Measurements from ENCODE around the gene MACROD2. TPM values are rescaled to one million over a fixed set of nuclear protein-coding genes. Genes with fewer than 3 reads are reported as not detected.

The MACROD2 gene
- total and polyA plus RNA-seq, 9 donors: 2.0 to 4.9 (median 3.1) TPM

- DNase-seq: no peak
- no CpG with 5 or more reads among the region's 4 CpGs for WGBS (ENCODE audit: insufficient coverage)
These were observed 1708.0 kb downstream of the MACROD2 start for GRCh38 chr20:15703171-15703911.

GRCh38 chr20:15705975-15706374, 1710.7 kb downstream of the MACROD2 start:
- DNase-seq: no peak
- no peaks in the 10 kb centered on the region for H3K9me3 ChIP-seq (replicated peaks; ENCODE audit: control insufficient read depth, low read depth, low read length)
- H3K4me1 ChIP-seq (ENCODE audit: control insufficient read depth, insufficient read depth, low read length): no peaks in the 10 kb centered on the region
- H3K27ac ChIP-seq (ENCODE audit: low read length): no peak overlapping the region
- WGBS (ENCODE audit: insufficient coverage): no CpG with 5 or more reads among the region's 3 CpGs
- H3K4me3 ChIP-seq (ENCODE audit: low read length): no peak overlapping the region
- H3K36me3 ChIP-seq (ENCODE audit: control insufficient read depth, insufficient read depth, low read length): no peaks in the 10 kb centered on the region
- H3K27me3 ChIP-seq (ENCODE audit: control insufficient read depth, insufficient read depth, low read length): no peaks in the 10 kb centered on the region

More at GRCh38 chr20:15703171-15703911, 1708.0 kb downstream of the MACROD2 start:
- Histone ChIP-seq H3K4me3 (ENCODE audit: low read length) (no peak overlapping the region), H3K27me3 (ENCODE audit: control insufficient read depth, insufficient read depth, low read length) (no peaks in the 10 kb centered on the region), H3K9me3 (replicated peaks; ENCODE audit: control insufficient read depth, low read depth, low read length) (no peaks in the 10 kb centered on the region), H3K4me1 (ENCODE audit: control insufficient read depth, insufficient read depth, low read length) (no peaks in the 10 kb centered on the region), H3K36me3 (ENCODE audit: control insufficient read depth, insufficient read depth, low read length) (no peaks in the 10 kb centered on the region), H3K27ac (ENCODE audit: low read length) (no peak overlapping the region)

GRCh38 chr20:15706719-15707118, 1711.4 kb downstream of the MACROD2 start:
- H3K27me3 ChIP-seq (ENCODE audit: control insufficient read depth, insufficient read depth, low read length): no peaks in the 10 kb centered on the region
- no peak for DNase-seq
- H3K4me1 ChIP-seq (ENCODE audit: control insufficient read depth, insufficient read depth, low read length): no peaks in the 10 kb centered on the region
- H3K4me3 ChIP-seq (ENCODE audit: low read length): no peak overlapping the region
- H3K9me3 ChIP-seq (replicated peaks; ENCODE audit: control insufficient read depth, low read depth, low read length): no peaks in the 10 kb centered on the region
- H3K36me3 ChIP-seq (ENCODE audit: control insufficient read depth, insufficient read depth, low read length): no peaks in the 10 kb centered on the region
- no peak overlapping the region for H3K27ac ChIP-seq (ENCODE audit: low read length)

- H3K9me3 ChIP-seq (replicated peaks; ENCODE audit: control insufficient read depth, low read depth, low read length): no peaks in the 10 kb centered on the region
- DNase-seq: no peak
- H3K4me1 ChIP-seq (ENCODE audit: control insufficient read depth, insufficient read depth, low read length): no peaks in the 10 kb centered on the region
- no peak overlapping the region for H3K4me3 ChIP-seq (ENCODE audit: low read length)
- no peaks in the 10 kb centered on the region for H3K27me3 ChIP-seq (ENCODE audit: control insufficient read depth, insufficient read depth, low read length)
- H3K36me3 ChIP-seq (ENCODE audit: control insufficient read depth, insufficient read depth, low read length): no peaks in the 10 kb centered on the region
- no CpG with 5 or more reads among the region's 9 CpGs for WGBS (ENCODE audit: insufficient coverage)
- H3K27ac ChIP-seq (ENCODE audit: low read length): no peak overlapping the region
These were observed 1713.8 kb downstream of the MACROD2 start for GRCh38 chr20:15708984-15709598.

GRCh38 chr20:15710636-15711035, 1715.3 kb downstream of the MACROD2 start:
- WGBS (ENCODE audit: insufficient coverage): 31% methylated on average over 3 of the region's 5 CpGs
- H3K4me1 ChIP-seq (ENCODE audit: control insufficient read depth, insufficient read depth, low read length): no peaks in the 10 kb centered on the region
- H3K9me3 ChIP-seq (replicated peaks; ENCODE audit: control insufficient read depth, low read depth, low read length): no peaks in the 10 kb centered on the region
- no peaks in the 10 kb centered on the region for H3K36me3 ChIP-seq (ENCODE audit: control insufficient read depth, insufficient read depth, low read length)
- no peak overlapping the region for H3K27ac ChIP-seq (ENCODE audit: low read length)
- DNase-seq: peak; percentile 79
- H3K27me3 ChIP-seq (ENCODE audit: control insufficient read depth, insufficient read depth, low read length): no peaks in the 10 kb centered on the region
- no peak overlapping the region for H3K4me3 ChIP-seq (ENCODE audit: low read length)

- Histone ChIP-seq H3K27me3 (ENCODE audit: control insufficient read depth, insufficient read depth, low read length) (no peaks in the 10 kb centered on the region), H3K36me3 (ENCODE audit: control insufficient read depth, insufficient read depth, low read length) (no peaks in the 10 kb centered on the region), H3K9me3 (replicated peaks; ENCODE audit: control insufficient read depth, low read depth, low read length) (no peaks in the 10 kb centered on the region), H3K4me3 (ENCODE audit: low read length) (no peak overlapping the region), H3K27ac (ENCODE audit: low read length) (no peak overlapping the region), H3K4me1 (ENCODE audit: control insufficient read depth, insufficient read depth, low read length) (no peaks in the 10 kb centered on the region)
- 32% methylated on average over 3 of the region's 7 CpGs for WGBS (ENCODE audit: insufficient coverage)
- DNase-seq: no peak
These were observed 1715.9 kb downstream of the MACROD2 start for GRCh38 chr20:15711177-15711576.

- Histone ChIP-seq H3K27me3 (ENCODE audit: control insufficient read depth, insufficient read depth, low read length) (no peaks in the 10 kb centered on the region), H3K4me3 (ENCODE audit: low read length) (no peak overlapping the region), H3K36me3 (ENCODE audit: control insufficient read depth, insufficient read depth, low read length) (no peaks in the 10 kb centered on the region), H3K9me3 (replicated peaks; ENCODE audit: control insufficient read depth, low read depth, low read length) (no peaks in the 10 kb centered on the region), H3K27ac (ENCODE audit: low read length) (no peak overlapping the region), H3K4me1 (ENCODE audit: control insufficient read depth, insufficient read depth, low read length) (no peaks in the 10 kb centered on the region)
- DNase-seq: peak; percentile 82
- WGBS (ENCODE audit: insufficient coverage): no CpG with 5 or more reads among the region's 5 CpGs
These were observed 1720.9 kb downstream of the MACROD2 start for GRCh38 chr20:15716256-15716655.

GRCh38 chr20:15726416-15726815, 1731.1 kb downstream of the MACROD2 start:
- Histone ChIP-seq H3K27me3 (ENCODE audit: control insufficient read depth, insufficient read depth, low read length) (no peaks in the 10 kb centered on the region), H3K36me3 (ENCODE audit: control insufficient read depth, insufficient read depth, low read length) (no peaks in the 10 kb centered on the region), H3K4me3 (ENCODE audit: low read length) (no peak overlapping the region), H3K27ac (ENCODE audit: low read length) (no peak overlapping the region), H3K9me3 (replicated peaks; ENCODE audit: control insufficient read depth, low read depth, low read length) (no peaks in the 10 kb centered on the region), H3K4me1 (ENCODE audit: control insufficient read depth, insufficient read depth, low read length) (no peaks in the 10 kb centered on the region)
- DNase-seq: no peak
- no CpG with 5 or more reads among the region's 1 CpG for WGBS (ENCODE audit: insufficient coverage)

GRCh38 chr20:15734052-15734451, 1738.7 kb downstream of the MACROD2 start:
- no peak for DNase-seq
- Histone ChIP-seq H3K4me1 (ENCODE audit: control insufficient read depth, insufficient read depth, low read length) (no peaks in the 10 kb centered on the region), H3K27me3 (ENCODE audit: control insufficient read depth, insufficient read depth, low read length) (no peaks in the 10 kb centered on the region), H3K4me3 (ENCODE audit: low read length) (no peak overlapping the region), H3K36me3 (ENCODE audit: control insufficient read depth, insufficient read depth, low read length) (no peaks in the 10 kb centered on the region), H3K27ac (ENCODE audit: low read length) (no peak overlapping the region), H3K9me3 (replicated peaks; ENCODE audit: control insufficient read depth, low read depth, low read length) (no peaks in the 10 kb centered on the region)
- 96% methylated on average over 3 of the region's 4 CpGs for WGBS (ENCODE audit: insufficient coverage)

- Histone ChIP-seq H3K4me3 (ENCODE audit: low read length) (no peak overlapping the region), H3K27me3 (ENCODE audit: control insufficient read depth, insufficient read depth, low read length) (no peaks in the 10 kb centered on the region), H3K9me3 (replicated peaks; ENCODE audit: control insufficient read depth, low read depth, low read length) (no peaks in the 10 kb centered on the region), H3K27ac (ENCODE audit: low read length) (no peak overlapping the region), H3K4me1 (ENCODE audit: control insufficient read depth, insufficient read depth, low read length) (no peaks in the 10 kb centered on the region), H3K36me3 (ENCODE audit: control insufficient read depth, insufficient read depth, low read length) (no peaks in the 10 kb centered on the region)
- WGBS (ENCODE audit: insufficient coverage): 100% methylated on average over 1 of the region's 2 CpGs
- DNase-seq: no peak
These were observed 1743.7 kb downstream of the MACROD2 start for GRCh38 chr20:15739035-15739434.
